Neutrophil (primary cell): Measurements from ENCODE around the gene CBFA2T3.

ENCODE experiments used
- H3K27ac ChIP-seq: fragments of 200-600 bp; sonication (generic); 2 replicates; pipeline ENCODE4 v1.5.1; 2016; ENCODE audit warnings: mild to moderate bottlenecking, moderate library complexity
- H3K27me3 ChIP-seq: fragments of 200-600 bp; sonication (generic); 2 replicates; pipeline ENCODE4 v1.6.0; 2016; ENCODE audit warnings: mild to moderate bottlenecking
- H3K36me3 ChIP-seq: fragments of 200-600 bp; sonication (generic); 2 replicates; pipeline ENCODE4 v1.5.1; 2017
- H3K4me1 ChIP-seq, 2 experiments: fragments of 200-600 bp in 1 of 2; sonication (generic) in 1 of 2; 1 replicate in 1 of 2; 2 replicates in 1 of 2; pipeline versions ENCODE4 v1.5.1 to v1.6.1; 2013 to 2016; ENCODE audit warnings: low read depth in 1 of 2, low read length in 1 of 2, mild to moderate bottlenecking in 1 of 2, moderate library complexity in 1 of 2; ENCODE audit not compliant: control insufficient read depth in 1 of 2, insufficient read depth in 1 of 2
- H3K4me3 ChIP-seq, 2 experiments: fragments of 200-600 bp in 1 of 2; sonication (generic) in 1 of 2; 1 replicate in 1 of 2; 2 replicates in 1 of 2; pipeline ENCODE4 v1.5.1; 2013 to 2016; ENCODE audit warnings: low read depth in 1 of 2, low read length in 1 of 2, mild to moderate bottlenecking in 1 of 2, moderate library complexity in 1 of 2
- H3K9me3 ChIP-seq: fragments of 200-600 bp; sonication (generic); 2 replicates; pipeline ENCODE4 v1.5.1; 2016
- CTCF ChIP-seq: fragments of 200-600 bp; sonication (generic); IDR thresholded peaks from 2 replicates; pipeline ENCODE4 v1.5.1; 2016; ENCODE audit warnings: antibody characterized with exemption

CBFA2T3 gene

GRCh38 chr16:88833086-88833485 lies 143.9 kb downstream of the CBFA2T3 start:
- H3K4me3 ChIP-seq = no peak overlapping the region
- H3K27ac ChIP-seq = no peak overlapping the region
- H3K4me1 ChIP-seq = peaks cover 0 to 2% of the 10 kb centered on the region in 2 experiments
- no peak for TF ChIP-seq CTCF
- H3K36me3 ChIP-seq = peaks cover 90% of the 10 kb centered on the region
- H3K27me3 ChIP-seq = no peaks in the 10 kb centered on the region
- no peaks in the 10 kb centered on the region for H3K9me3 ChIP-seq

- H3K4me3 ChIP-seq = no peak overlapping the region
- no peaks in the 10 kb centered on the region for H3K9me3 ChIP-seq
- peaks cover 90% of the 10 kb centered on the region for H3K36me3 ChIP-seq
- H3K4me1 ChIP-seq = no peaks in the 10 kb centered on the region
- TF ChIP-seq CTCF = no peak
- H3K27me3 ChIP-seq = no peaks in the 10 kb centered on the region
- H3K27ac ChIP-seq = no peak overlapping the region
Measured at GRCh38 chr16:88831838-88832237, 145.2 kb downstream of the CBFA2T3 start.

- TF ChIP-seq CTCF = no peak
- H3K36me3 ChIP-seq = peaks cover 90% of the 10 kb centered on the region
- no peaks in the 10 kb centered on the region for H3K4me1 ChIP-seq
- H3K27me3 ChIP-seq = no peaks in the 10 kb centered on the region
- no peaks in the 10 kb centered on the region for H3K9me3 ChIP-seq
- H3K27ac ChIP-seq = no peak overlapping the region
- H3K4me3 ChIP-seq = no peak overlapping the region
Measured at GRCh38 chr16:88830783-88831182, 146.2 kb downstream of the CBFA2T3 start.

GRCh38 chr16:88830258-88830657 lies 146.7 kb downstream of the CBFA2T3 start:
- TF ChIP-seq CTCF = no peak
- H3K27me3 ChIP-seq = no peaks in the 10 kb centered on the region
- H3K4me1 ChIP-seq = no peaks in the 10 kb centered on the region
- no peaks in the 10 kb centered on the region for H3K9me3 ChIP-seq
- no peak overlapping the region for H3K4me3 ChIP-seq
- H3K36me3 ChIP-seq = peaks cover 90% of the 10 kb centered on the region
- no peak overlapping the region for H3K27ac ChIP-seq

GRCh38 chr16:88828711-88829110 lies 148.3 kb downstream of the CBFA2T3 start:
- Histone ChIP-seq H3K9me3 (no peaks in the 10 kb centered on the region), H3K4me1 (no peaks in the 10 kb centered on the region), H3K4me3 (no peak overlapping the region), H3K27me3 (no peaks in the 10 kb centered on the region), H3K27ac (no peak overlapping the region), H3K36me3 (peaks cover 90% of the 10 kb centered on the region)
- no peak for TF ChIP-seq CTCF

- no peaks in the 10 kb centered on the region for H3K4me1 ChIP-seq
- peaks cover 96% of the 10 kb centered on the region for H3K36me3 ChIP-seq
- H3K27me3 ChIP-seq = no peaks in the 10 kb centered on the region
- H3K27ac ChIP-seq = no peak overlapping the region
- H3K4me3 ChIP-seq = no peak overlapping the region
- no peak for TF ChIP-seq CTCF
- no peaks in the 10 kb centered on the region for H3K9me3 ChIP-seq
Measured at GRCh38 chr16:88827727-88828126, 149.3 kb downstream of the CBFA2T3 start.
